Subcutaneous adipose tissue (tissue), 4 donors: ENCODE data around the gene CYP46A1. TPM values are rescaled to one million over a fixed set of nuclear protein-coding genes. Genes with fewer than 3 reads are reported as not detected.

ENCODE experiments used
- CTCF ChIP-seq: fragments of 450-650 bp; IDR thresholded peaks from one replicate; pipeline ENCODE4 v1.5.1; 2016; ENCODE audit warnings: low read depth, mild to moderate bottlenecking, control low read depth, antibody characterized with exemption, moderate library complexity
- total RNA-seq, 4 donors: library from RNA; depleted of rRNA; stranded (reverse); fragments of >200 nt; gene quantifications; one replicate each; pipeline ENCODE4 v1.1.0, GENCODE V29; 2016

The CYP46A1 gene
- total RNA-seq, 4 donors from 2014 or later, result 0.82 to 2.1 (median 1.1) TPM

- no peak for TF ChIP-seq CTCF
Observed at GRCh38 chr14:99718031-99718810, 34.1 kb downstream of the CYP46A1 start.

- TF ChIP-seq CTCF, result no peak
Observed at GRCh38 chr14:99718811-99719192, 34.7 kb downstream of the CYP46A1 start.

- no peak for TF ChIP-seq CTCF
Observed at GRCh38 chr14:99720941-99721791, 37.1 kb downstream of the CYP46A1 start.

- no peak for TF ChIP-seq CTCF
Observed at GRCh38 chr14:99721792-99722516, 37.9 kb downstream of the CYP46A1 start.

GRCh38 chr14:99722741-99723140 lies 38.6 kb downstream of the CYP46A1 start:
- TF ChIP-seq CTCF, result no peak

GRCh38 chr14:99724196-99724891 lies 40.2 kb downstream of the CYP46A1 start:
- TF ChIP-seq CTCF, result no peak
